Measurements from ENCODE around the gene TCERG1L.

The TCERG1L gene

GRCh38 chr10:131065673-131066305 lies 245.7 kb downstream of the TCERG1L start:
- DNase-seq (ENCODE audit: low read depth) = no peak

GRCh38 chr10:131063311-131063710 lies 248.2 kb downstream of the TCERG1L start:
- no peak for DNase-seq (ENCODE audit: low read depth)

- DNase-seq (ENCODE audit: low read depth) = no peak
Observed at GRCh38 chr10:131062621-131063260, 248.8 kb downstream of the TCERG1L start.

GRCh38 chr10:131061216-131061615 lies 250.3 kb downstream of the TCERG1L start:
- DNase-seq (ENCODE audit: low read depth) = no peak

GRCh38 chr10:131059881-131060280 lies 251.6 kb downstream of the TCERG1L start:
- no peak for DNase-seq (ENCODE audit: low read depth)

- no peak for DNase-seq (ENCODE audit: low read depth)
Observed at GRCh38 chr10:131058799-131059198, 252.7 kb downstream of the TCERG1L start.

- no peak for DNase-seq (ENCODE audit: low read depth)
Observed at GRCh38 chr10:131056781-131057180, 254.7 kb downstream of the TCERG1L start.

GRCh38 chr10:131056091-131056579 lies 255.4 kb downstream of the TCERG1L start:
- no peak for DNase-seq (ENCODE audit: low read depth)

- DNase-seq (ENCODE audit: low read depth) = no peak
Observed at GRCh38 chr10:131055437-131055836, 256.1 kb downstream of the TCERG1L start.

- DNase-seq (ENCODE audit: low read depth) = no peak
Observed at GRCh38 chr10:131053192-131053591, 258.3 kb downstream of the TCERG1L start.

GRCh38 chr10:131050162-131050766 lies 261.3 kb downstream of the TCERG1L start:
- no peak for DNase-seq (ENCODE audit: low read depth)

- DNase-seq (ENCODE audit: low read depth) = no peak
Observed at GRCh38 chr10:131049016-131049415, 262.5 kb downstream of the TCERG1L start.

- DNase-seq (ENCODE audit: low read depth) = no peak
Observed at GRCh38 chr10:131048606-131049005, 262.9 kb downstream of the TCERG1L start.

GRCh38 chr10:131047501-131047900 lies 264.0 kb downstream of the TCERG1L start:
- DNase-seq (ENCODE audit: low read depth) = no peak

GRCh38 chr10:131046194-131046593 lies 265.3 kb downstream of the TCERG1L start:
- DNase-seq (ENCODE audit: low read depth) = no peak

- no peak for DNase-seq (ENCODE audit: low read depth)
Observed at GRCh38 chr10:131044379-131045111, 267.0 kb downstream of the TCERG1L start.

- DNase-seq (ENCODE audit: low read depth) = no peak
Observed at GRCh38 chr10:131043039-131043691, 268.4 kb downstream of the TCERG1L start.

Data from ELR (cell line).